ENCODE results near the gene PEAR1.

DNA sequence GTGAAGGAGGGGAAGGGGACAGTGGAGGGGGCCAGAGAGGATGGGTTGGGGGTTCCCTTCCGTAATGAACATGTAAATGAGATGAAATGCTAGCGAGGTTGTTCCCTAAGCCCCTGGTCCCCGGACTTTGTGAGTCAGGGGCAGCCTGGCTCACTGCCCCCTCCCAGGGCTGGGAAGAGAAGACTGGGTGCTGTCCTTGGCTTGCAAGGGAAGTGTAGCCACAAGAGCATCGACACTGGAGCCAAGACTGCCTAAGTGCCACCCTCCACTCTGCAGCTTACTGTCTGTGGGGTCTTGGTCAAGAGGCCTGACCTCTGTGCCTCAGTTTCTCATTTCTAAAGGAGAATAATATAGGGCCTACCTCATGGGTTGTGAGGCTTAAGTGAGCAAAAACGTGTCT is 483 bp downstream of the PEAR1 start:
- TF ChIP-seq FOXP2 (optimal IDR thresholded peaks at IDR 0.05; ENCODE audit: control extremely low read depth, extremely low read length, insufficient read depth): no peak
- no peak for TF ChIP-seq EZH2 (IDR thresholded peaks at IDR 0.05)
